ENCODE measurements around the gene PSMB1.

DNA sequence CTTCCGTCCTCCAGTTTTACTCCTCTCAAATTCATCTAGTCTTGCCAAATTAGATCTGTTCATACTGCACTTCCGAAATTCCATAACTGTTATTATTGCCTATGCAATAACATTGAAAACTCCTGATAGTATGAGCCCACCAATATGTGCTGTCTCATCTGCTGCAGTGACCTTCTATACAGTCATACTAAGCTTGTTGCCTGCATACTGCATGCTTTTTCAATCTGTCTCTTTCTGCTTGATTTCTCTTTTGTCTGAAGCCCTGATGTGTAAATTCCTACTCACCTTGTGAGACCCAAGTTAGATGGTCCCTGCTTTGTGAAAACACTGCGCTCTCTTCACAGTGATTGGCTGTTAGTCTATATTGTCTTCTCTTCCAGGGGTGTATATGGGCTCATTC, 2.2 kb upstream of the PSMB1 start:
- TF ChIP-seq POLR2A (IDR thresholded peaks at IDR 0.05): no peak
- TF ChIP-seq, protein P1, sequence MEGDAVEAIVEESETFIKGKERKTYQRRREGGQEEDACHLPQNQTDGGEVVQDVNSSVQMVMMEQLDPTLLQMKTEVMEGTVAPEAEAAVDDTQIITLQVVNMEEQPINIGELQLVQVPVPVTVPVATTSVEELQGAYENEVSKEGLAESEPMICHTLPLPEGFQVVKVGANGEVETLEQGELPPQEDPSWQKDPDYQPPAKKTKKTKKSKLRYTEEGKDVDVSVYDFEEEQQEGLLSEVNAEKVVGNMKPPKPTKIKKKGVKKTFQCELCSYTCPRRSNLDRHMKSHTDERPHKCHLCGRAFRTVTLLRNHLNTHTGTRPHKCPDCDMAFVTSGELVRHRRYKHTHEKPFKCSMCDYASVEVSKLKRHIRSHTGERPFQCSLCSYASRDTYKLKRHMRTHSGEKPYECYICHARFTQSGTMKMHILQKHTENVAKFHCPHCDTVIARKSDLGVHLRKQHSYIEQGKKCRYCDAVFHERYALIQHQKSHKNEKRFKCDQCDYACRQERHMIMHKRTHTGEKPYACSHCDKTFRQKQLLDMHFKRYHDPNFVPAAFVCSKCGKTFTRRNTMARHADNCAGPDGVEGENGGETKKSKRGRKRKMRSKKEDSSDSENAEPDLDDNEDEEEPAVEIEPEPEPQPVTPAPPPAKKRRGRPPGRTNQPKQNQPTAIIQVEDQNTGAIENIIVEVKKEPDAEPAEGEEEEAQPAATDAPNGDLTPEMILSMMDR (IDR thresholded peaks at IDR 0.05): no peak
